ENCODE measurements around the gene RNF213. TPM values are rescaled to one million over a fixed set of nuclear protein-coding genes. Genes with fewer than 3 reads are reported as not detected.

RNF213 gene
- total RNA-seq, 4 donors from 2014 or later = 90.5 to 186 (median 142) TPM

- no peaks in the 10 kb centered on the region for H3K27me3 ChIP-seq
- H3K9me3 ChIP-seq = no peaks in the 10 kb centered on the region
- TF ChIP-seq CTCF (IDR thresholded peaks at IDR 0.05) = no peak
- no peak for TF ChIP-seq POLR2A (IDR thresholded peaks at IDR 0.05)
- H3K36me3 ChIP-seq = no peaks in the 10 kb centered on the region
- no peak overlapping the region for H3K27ac ChIP-seq
- DNase-seq = no peak
- no peaks in the 10 kb centered on the region for H3K4me1 ChIP-seq
- intact Hi-C loops (cut with DNase I; ENCODE audit: low total_unique reads) = no loop called here
- H3K4me3 ChIP-seq = no peak overlapping the region
These were observed 86.9 kb downstream of the RNF213 start for GRCh38 chr17:80347536-80347935.

GRCh38 chr17:80347948-80348351 is 87.3 kb downstream of the RNF213 start:
- TF ChIP-seq CTCF (IDR thresholded peaks at IDR 0.05) = no peak
- no peak for TF ChIP-seq POLR2A (IDR thresholded peaks at IDR 0.05)
- DNase-seq = no peak
- Histone ChIP-seq H3K9me3 (no peaks in the 10 kb centered on the region), H3K36me3 (no peaks in the 10 kb centered on the region), H3K4me1 (no peaks in the 10 kb centered on the region), H3K4me3 (no peak overlapping the region), H3K27me3 (no peaks in the 10 kb centered on the region), H3K27ac (no peak overlapping the region)
- intact Hi-C loops (cut with DNase I; ENCODE audit: low total_unique reads) = no loop called here

- Histone ChIP-seq H3K4me1 (no peaks in the 10 kb centered on the region), H3K9me3 (no peaks in the 10 kb centered on the region), H3K27ac (no peak overlapping the region), H3K36me3 (no peaks in the 10 kb centered on the region), H3K4me3 (no peak overlapping the region), H3K27me3 (no peaks in the 10 kb centered on the region)
- no peak for DNase-seq
- intact Hi-C loops (cut with DNase I; ENCODE audit: low total_unique reads) = no loop called here
- no peak for TF ChIP-seq CTCF (IDR thresholded peaks at IDR 0.05)
- no peak for TF ChIP-seq POLR2A (IDR thresholded peaks at IDR 0.05)
These were observed 88.0 kb downstream of the RNF213 start for GRCh38 chr17:80348551-80349150.

GRCh38 chr17:80349151-80349651 is 88.5 kb downstream of the RNF213 start:
- intact Hi-C loops (cut with DNase I; ENCODE audit: low total_unique reads) = no loop called here
- H3K4me1 ChIP-seq = no peaks in the 10 kb centered on the region
- H3K27ac ChIP-seq = no peak overlapping the region
- H3K9me3 ChIP-seq = no peaks in the 10 kb centered on the region
- TF ChIP-seq POLR2A (IDR thresholded peaks at IDR 0.05) (no peak), CTCF (IDR thresholded peaks at IDR 0.05) (no peak)
- no peak overlapping the region for H3K4me3 ChIP-seq
- DNase-seq = no peak
- H3K27me3 ChIP-seq = no peaks in the 10 kb centered on the region
- H3K36me3 ChIP-seq = no peaks in the 10 kb centered on the region

- intact Hi-C loops (cut with DNase I; ENCODE audit: low total_unique reads) = no loop called here
- no peak for DNase-seq
- Histone ChIP-seq H3K9me3 (no peaks in the 10 kb centered on the region), H3K27ac (no peak overlapping the region), H3K27me3 (no peaks in the 10 kb centered on the region), H3K36me3 (no peaks in the 10 kb centered on the region), H3K4me3 (no peak overlapping the region), H3K4me1 (no peaks in the 10 kb centered on the region)
- TF ChIP-seq POLR2A (IDR thresholded peaks at IDR 0.05) = no peak
These were observed 89.1 kb downstream of the RNF213 start for GRCh38 chr17:80349751-80350150.
